MM.1S (cell line): Measurements from ENCODE around the gene ZNF277.

Experiments
- DNase-seq: peaks from one replicate; pipeline ENCODE4 v3.0.0-alpha.2; 2015
- H2AFZ ChIP-seq: fragments of 300-600 bp; sonication (generic); 2 replicates; pipeline ENCODE4 v1.6.0; 2016; ENCODE audit warnings: antibody characterized with exemption, low read length
- H3F3A ChIP-seq: fragments of 300-600 bp; sonication (generic); 2 replicates; pipeline ENCODE4 v1.6.1; 2016; ENCODE audit warnings: mild to moderate bottlenecking, antibody characterized with exemption, low read length, moderate library complexity, mixed read lengths; ENCODE audit not compliant: insufficient read depth
- H3K27ac ChIP-seq: fragments of 300-600 bp; sonication (generic); 2 replicates; pipeline ENCODE4 v1.5.1; 2016; ENCODE audit warnings: mild to moderate bottlenecking, low read length
- H3K27me3 ChIP-seq: fragments of 300-600 bp; sonication (generic); replicated peaks from 2 replicates; pipeline ENCODE4 v1.6.0; 2016; ENCODE audit warnings: low read length; ENCODE audit not compliant: insufficient read depth
- H3K36me3 ChIP-seq: fragments of 300-600 bp; sonication (generic); replicated peaks from 2 replicates; pipeline ENCODE4 v1.6.1; 2016; ENCODE audit warnings: mild to moderate bottlenecking, low read length, mixed read lengths; ENCODE audit not compliant: insufficient read depth
- H3K4me1 ChIP-seq: fragments of 300-600 bp; sonication (generic); 2 replicates; pipeline ENCODE4 v1.6.1; 2016; ENCODE audit warnings: low read length, mixed read lengths
- H3K4me2 ChIP-seq: fragments of 300-600 bp; sonication (generic); 2 replicates; pipeline ENCODE4 v1.6.0; 2016; ENCODE audit warnings: low read depth, low read length
- H3K4me3 ChIP-seq: fragments of 300-600 bp; sonication (generic); 2 replicates; pipeline ENCODE4 v1.5.1; 2016; ENCODE audit warnings: low read length, mixed read lengths
- H3K79me2 ChIP-seq: fragments of 300-600 bp; sonication (generic); 2 replicates; pipeline ENCODE4 v1.6.1; 2016; ENCODE audit warnings: mixed run types, low read length, mixed read lengths
- H3K9ac ChIP-seq: fragments of 300-600 bp; sonication (generic); 2 replicates; pipeline ENCODE4 v1.6.1; 2016; ENCODE audit warnings: low read length, mixed read lengths
- H3K9me2 ChIP-seq: fragments of 300-600 bp; sonication (generic); replicated peaks from 2 replicates; pipeline ENCODE4 v1.6.1; 2016; ENCODE audit warnings: mild to moderate bottlenecking, low read length, mixed read lengths; ENCODE audit not compliant: insufficient read depth
- H3K9me3 ChIP-seq: fragments of 300-600 bp; sonication (generic); replicated peaks from 2 replicates; pipeline ENCODE4 v1.6.1; 2016; ENCODE audit warnings: mild to moderate bottlenecking, low read length, mixed read lengths; ENCODE audit not compliant: insufficient read depth
- H4K20me1 ChIP-seq: fragments of 300-600 bp; sonication (generic); 2 replicates; pipeline ENCODE4 v1.6.1; 2016; ENCODE audit warnings: mild to moderate bottlenecking, low read length, moderate library complexity, mixed read lengths; ENCODE audit not compliant: insufficient read depth
- EZH2 ChIP-seq: fragments of 300-600 bp; sonication (generic); optimal IDR thresholded peaks from 2 replicates; pipeline ENCODE3; 2017; ENCODE audit warnings: low read depth, mild to moderate bottlenecking, antibody characterized with exemption, low read length, mixed read lengths
- EZH2phosphoT487 ChIP-seq: fragments of 300-600 bp; sonication (generic); IDR thresholded peaks from 2 replicates; pipeline ENCODE4 v1.6.1; 2018; ENCODE audit warnings: antibody characterized with exemption, low read length
- TF ChIP-seq, protein P1 (sequence below): fragments of 300-600 bp; sonication (generic); IDR thresholded peaks from 2 replicates; pipeline ENCODE4 v1.5.1; 2016; ENCODE audit warnings: antibody characterized with exemption, low read length, mixed read lengths

The ZNF277 gene

DNA sequence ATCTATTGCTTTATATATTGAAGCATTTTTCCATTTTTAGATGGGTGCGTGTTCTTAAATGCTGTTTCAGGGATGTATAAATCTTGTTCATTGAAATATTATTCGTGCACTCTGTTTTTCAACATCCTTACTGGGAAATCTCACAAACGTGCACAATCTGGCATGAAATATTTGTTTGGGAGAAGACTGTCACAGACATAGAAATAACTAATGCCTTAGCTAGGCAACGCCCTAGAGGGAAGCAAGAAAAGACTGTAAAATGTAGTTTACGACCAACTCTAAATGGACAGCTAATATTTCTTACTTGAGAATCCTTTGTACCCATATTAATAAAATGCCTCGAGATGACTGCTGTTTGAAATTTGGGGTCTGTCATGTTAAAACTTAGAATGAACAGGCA lies 9.2 kb upstream of the ZNF277 start:
- no peaks in the 10 kb centered on the region for H3K36me3 ChIP-seq
- no peak for DNase-seq
- H3K79me2 ChIP-seq = peaks cover 100% of the 10 kb centered on the region
- H3K4me2 ChIP-seq = no peak overlapping the region
- no peaks in the 10 kb centered on the region for H3K9me2 ChIP-seq
- H3K4me1 ChIP-seq = peaks cover 11% of the 10 kb centered on the region; the same call in 1 of the 2 replicates
- no peaks in the 10 kb centered on the region for H4K20me1 ChIP-seq
- no peaks in the 10 kb centered on the region for H3K9me3 ChIP-seq
- no peaks in the 10 kb centered on the region for H3F3A ChIP-seq
- TF ChIP-seq, protein P1, sequence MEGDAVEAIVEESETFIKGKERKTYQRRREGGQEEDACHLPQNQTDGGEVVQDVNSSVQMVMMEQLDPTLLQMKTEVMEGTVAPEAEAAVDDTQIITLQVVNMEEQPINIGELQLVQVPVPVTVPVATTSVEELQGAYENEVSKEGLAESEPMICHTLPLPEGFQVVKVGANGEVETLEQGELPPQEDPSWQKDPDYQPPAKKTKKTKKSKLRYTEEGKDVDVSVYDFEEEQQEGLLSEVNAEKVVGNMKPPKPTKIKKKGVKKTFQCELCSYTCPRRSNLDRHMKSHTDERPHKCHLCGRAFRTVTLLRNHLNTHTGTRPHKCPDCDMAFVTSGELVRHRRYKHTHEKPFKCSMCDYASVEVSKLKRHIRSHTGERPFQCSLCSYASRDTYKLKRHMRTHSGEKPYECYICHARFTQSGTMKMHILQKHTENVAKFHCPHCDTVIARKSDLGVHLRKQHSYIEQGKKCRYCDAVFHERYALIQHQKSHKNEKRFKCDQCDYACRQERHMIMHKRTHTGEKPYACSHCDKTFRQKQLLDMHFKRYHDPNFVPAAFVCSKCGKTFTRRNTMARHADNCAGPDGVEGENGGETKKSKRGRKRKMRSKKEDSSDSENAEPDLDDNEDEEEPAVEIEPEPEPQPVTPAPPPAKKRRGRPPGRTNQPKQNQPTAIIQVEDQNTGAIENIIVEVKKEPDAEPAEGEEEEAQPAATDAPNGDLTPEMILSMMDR = no peak
- TF ChIP-seq EZH2phosphoT487 (no peak), EZH2 (no peak)
- H3K27ac ChIP-seq = no peak overlapping the region
- no peak overlapping the region for H3K4me3 ChIP-seq
- H2AFZ ChIP-seq = no peak overlapping the region
- H3K9ac ChIP-seq = no peak overlapping the region
- H3K27me3 ChIP-seq = no peaks in the 10 kb centered on the region

DNA sequence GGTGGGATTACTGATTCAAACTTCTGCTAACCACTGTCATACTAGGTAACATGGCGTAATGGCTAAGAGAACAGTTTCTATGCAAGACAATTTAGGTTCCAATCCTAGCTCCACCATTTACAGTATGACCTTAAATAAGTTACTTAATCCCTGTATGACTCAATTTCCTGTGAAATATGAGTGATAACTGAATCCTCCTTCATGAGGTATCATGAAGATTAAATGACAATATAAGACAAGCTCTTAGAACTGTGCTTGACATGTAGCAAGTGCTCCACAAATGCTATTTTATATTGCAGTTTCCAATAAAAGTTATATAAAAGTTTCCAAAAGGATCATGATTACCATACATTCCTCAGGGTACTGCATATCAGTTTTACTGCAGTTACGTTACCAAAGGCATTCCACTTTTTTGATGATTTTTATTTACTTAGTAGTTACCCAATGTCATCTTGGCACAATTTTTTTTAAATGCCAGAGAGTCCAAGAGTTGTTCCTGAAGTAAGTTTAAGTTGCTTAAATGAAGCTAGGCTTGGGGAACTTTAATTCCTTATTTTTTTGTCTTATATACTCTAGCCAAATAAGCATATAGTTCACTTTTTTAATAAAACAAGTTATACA lies 7.3 kb upstream of the ZNF277 start:
- Histone ChIP-seq H3K9me3 (no peaks in the 10 kb centered on the region), H4K20me1 (no peaks in the 10 kb centered on the region), H3K9ac (no peak overlapping the region), H3K27ac (no peak overlapping the region), H3K4me2 (no peak overlapping the region), H3K4me1 (peaks cover 6% of the 10 kb centered on the region; the same call in 1 of the 2 replicates), H2AFZ (no peak overlapping the region), H3K27me3 (no peaks in the 10 kb centered on the region), H3F3A (peaks cover 2% of the 10 kb centered on the region), H3K36me3 (no peaks in the 10 kb centered on the region), H3K79me2 (peaks cover 100% of the 10 kb centered on the region), H3K9me2 (no peaks in the 10 kb centered on the region), H3K4me3 (no peak overlapping the region)
- no peak for DNase-seq
- TF ChIP-seq EZH2phosphoT487 (no peak), EZH2 (no peak)
- TF ChIP-seq, protein P1 = no peak

DNA sequence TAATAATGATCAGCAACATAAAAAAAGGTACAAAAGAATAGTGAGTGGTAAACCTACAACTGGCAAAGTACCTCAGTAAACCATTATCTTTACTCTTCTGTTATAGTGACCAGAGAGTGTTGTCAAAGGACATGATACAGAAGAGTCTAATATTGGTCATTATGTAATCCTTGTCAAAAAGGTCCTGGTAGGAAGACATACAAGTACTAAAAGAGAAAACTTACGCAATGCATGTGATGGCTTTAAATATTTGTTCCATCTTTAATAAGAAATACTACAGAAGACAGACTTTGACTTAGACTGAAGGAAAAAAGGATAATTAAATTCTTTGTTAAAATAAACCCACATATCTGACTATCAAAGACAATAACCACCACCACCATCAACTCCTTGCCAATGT lies 6.8 kb upstream of the ZNF277 start:
- DNase-seq = no peak
- H4K20me1 ChIP-seq = no peaks in the 10 kb centered on the region
- H3K4me3 ChIP-seq = no peak overlapping the region
- no peaks in the 10 kb centered on the region for H3K9me3 ChIP-seq
- peaks cover 6% of the 10 kb centered on the region; the same call in 1 of the 2 replicates for H3K4me1 ChIP-seq
- no peak overlapping the region for H3K27ac ChIP-seq
- no peak overlapping the region for H2AFZ ChIP-seq
- no peaks in the 10 kb centered on the region for H3K27me3 ChIP-seq
- H3K36me3 ChIP-seq = no peaks in the 10 kb centered on the region
- H3F3A ChIP-seq = peaks cover 7% of the 10 kb centered on the region
- H3K4me2 ChIP-seq = no peak overlapping the region
- TF ChIP-seq, protein P1 = no peak
- TF ChIP-seq EZH2phosphoT487 = no peak
- TF ChIP-seq EZH2 = no peak
- H3K9ac ChIP-seq = no peak overlapping the region
- H3K9me2 ChIP-seq = no peaks in the 10 kb centered on the region
- peaks cover 100% of the 10 kb centered on the region for H3K79me2 ChIP-seq
